KBM-7 (cell line): Measurements from ENCODE around the gene SLC38A3.
A peak's percentile ranks its signal among the peaks of the same experiment; 100 is the strongest.

ENCODE experiments used
- DNase-seq: peaks from one replicate; pipeline ENCODE4 v3.0.0-alpha.2; 2015
- in situ Hi-C: fragments of 300-500 bp; cut with MboI; formaldehyde crosslinking; loops from 2 replicates; pipeline ENCODE4 v1.14.3; 2020; ENCODE audit warnings: low sequenced_read_pairs, low pct_unique_long_range_greater_than_20kb, mixed read lengths

The SLC38A3 gene

GRCh38 chr3:50189274-50189673, 15.8 kb upstream of the SLC38A3 start:
- in situ Hi-C loops = no loop called here
- DNase-seq = peak; percentile 75

- in situ Hi-C loops = no loop called here
- DNase-seq = no peak
Measured at GRCh38 chr3:50189989-50190388, 15.1 kb upstream of the SLC38A3 start.

- DNase-seq = peak; percentile 74
- in situ Hi-C loops = no loop called here
Measured at GRCh38 chr3:50190936-50191660, 14.0 kb upstream of the SLC38A3 start, which contains the start of gene GNAT1. TSS of gene GNAT1 (plus strand) at chr3:50191610. CDS start at chr3:50191726, 116 bp downstream.

GRCh38 chr3:50192124-50192523, 12.9 kb upstream of the SLC38A3 start:
- in situ Hi-C loops = no loop called here
- no peak for DNase-seq

- DNase-seq = peak; percentile 83
- in situ Hi-C loops = no loop called here
Measured at GRCh38 chr3:50192689-50193141, 12.4 kb upstream of the SLC38A3 start.

- no peak for DNase-seq
- in situ Hi-C loops = no loop called here
Measured at GRCh38 chr3:50193286-50193685, 11.8 kb upstream of the SLC38A3 start.

- DNase-seq = no peak
- in situ Hi-C loops = no loop called here
Measured at GRCh38 chr3:50193746-50194127, 11.3 kb upstream of the SLC38A3 start.

- in situ Hi-C loops = no loop called here
- DNase-seq = peak; percentile 82
Measured at GRCh38 chr3:50194128-50194902, 10.8 kb upstream of the SLC38A3 start.

- DNase-seq = no peak
Measured at GRCh38 chr3:50194903-50195500, 10.1 kb upstream of the SLC38A3 start.

GRCh38 chr3:50195501-50196252, 9.4 kb upstream of the SLC38A3 start:
- in situ Hi-C loops = no loop called here
- no peak for DNase-seq

More at GRCh38 chr3:50194903-50195500, 10.1 kb upstream of the SLC38A3 start:
- in situ Hi-C loops = no loop called here

- DNase-seq = no peak
- in situ Hi-C loops = no loop called here
Measured at GRCh38 chr3:50196253-50196801, 8.7 kb upstream of the SLC38A3 start.

- in situ Hi-C loops = no loop called here
- DNase-seq = no peak
Measured at GRCh38 chr3:50201573-50202315, 3.3 kb upstream of the SLC38A3 start.

- no peak for DNase-seq
- in situ Hi-C loops = no loop called here
Measured at GRCh38 chr3:50202353-50203112, 2.5 kb upstream of the SLC38A3 start.

GRCh38 chr3:50203113-50203808, 1.8 kb upstream of the SLC38A3 start:
- DNase-seq = no peak
- in situ Hi-C loops = no loop called here

GRCh38 chr3:50203809-50204803, 965 bp upstream of the SLC38A3 start:
- DNase-seq = no peak
- in situ Hi-C loops = no loop called here
